Colon (tissue), 2 donors: ENCODE data around the gene GNG11.

Experiments used
- FAIRE-seq: peaks from 2 replicates; lab custom pipeline; 2012; peaks lifted over from hg19 to GRCh38; lab: Jason Lieb, UNC
- donor health status: control.
- donor health status: control.

The GNG11 gene

GRCh38 chr7:93948873-93949272 is 27.3 kb downstream of the GNG11 start:
- FAIRE-seq = no peak

- FAIRE-seq = no peak
Observed at GRCh38 chr7:93949423-93949822, 27.9 kb downstream of the GNG11 start.

- no peak for FAIRE-seq
Observed at GRCh38 chr7:93955304-93955703, 33.8 kb downstream of the GNG11 start.

DNA sequence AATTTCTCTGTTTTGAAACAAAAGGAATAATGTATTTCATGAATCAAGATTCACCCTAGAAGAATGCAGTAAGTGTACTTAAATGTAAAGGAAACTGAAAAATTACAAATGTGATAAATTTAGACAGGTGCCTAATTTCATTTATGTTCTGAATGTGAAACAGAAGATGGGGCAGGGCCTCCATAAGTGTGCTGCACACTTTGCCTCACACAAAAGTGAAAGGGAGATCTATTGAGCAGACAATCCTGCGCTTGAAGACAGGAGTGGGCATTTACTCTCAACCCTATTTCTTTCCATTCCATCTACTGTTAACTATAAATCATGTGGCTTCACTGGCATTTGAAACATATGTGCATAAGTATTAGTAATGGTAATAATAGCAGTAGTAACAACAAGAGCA is 36.2 kb downstream of the GNG11 start:
- no peak for FAIRE-seq

- FAIRE-seq = no peak
Observed at GRCh38 chr7:93958216-93958615, 36.7 kb downstream of the GNG11 start.

GRCh38 chr7:93958651-93959050 is 37.1 kb downstream of the GNG11 start:
- no peak for FAIRE-seq

DNA sequence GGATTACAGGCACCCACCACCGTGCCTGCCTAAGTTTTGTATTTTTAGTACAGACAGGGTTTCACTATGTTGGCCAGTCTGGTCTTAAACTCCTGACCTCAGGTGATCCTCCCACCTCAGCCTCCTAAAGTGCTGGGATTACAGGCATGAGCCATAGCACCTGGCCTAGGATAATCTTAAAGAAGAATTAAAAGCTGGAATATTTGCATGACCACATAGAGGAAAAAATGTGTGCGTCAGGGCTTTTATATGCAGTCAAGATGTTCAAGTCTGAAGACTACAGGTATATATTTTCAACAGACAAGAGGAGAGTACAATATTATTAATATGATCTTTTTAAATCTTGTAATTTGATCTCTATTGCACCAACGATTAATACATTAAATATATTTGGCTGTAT is 39.5 kb downstream of the GNG11 start:
- FAIRE-seq = no peak

- FAIRE-seq = no peak
Observed at GRCh38 chr7:93964262-93964661, 42.7 kb downstream of the GNG11 start.

GRCh38 chr7:93964813-93965212 is 43.3 kb downstream of the GNG11 start:
- no peak for FAIRE-seq

GRCh38 chr7:93968911-93969620 is 47.5 kb downstream of the GNG11 start:
- no peak for FAIRE-seq

GRCh38 chr7:93972029-93972725 is 50.6 kb downstream of the GNG11 start:
- no peak for FAIRE-seq

GRCh38 chr7:93973134-93973533 is 51.6 kb downstream of the GNG11 start:
- FAIRE-seq = no peak

GRCh38 chr7:93977211-93977950 is 55.8 kb downstream of the GNG11 start:
- FAIRE-seq = no peak
